MM.1S (cell line): ENCODE data around the gene WNT8B.

Experiments used
- DNase-seq: peaks from one replicate; pipeline ENCODE4 v3.0.0-alpha.2; 2015
- H2AFZ ChIP-seq: fragments of 300-600 bp; sonication (generic); 2 replicates; pipeline ENCODE4 v1.6.0; 2016; ENCODE audit warnings: antibody characterized with exemption, low read length
- H3F3A ChIP-seq: fragments of 300-600 bp; sonication (generic); 2 replicates; pipeline ENCODE4 v1.6.1; 2016; ENCODE audit warnings: mild to moderate bottlenecking, antibody characterized with exemption, low read length, moderate library complexity, mixed read lengths; ENCODE audit not compliant: insufficient read depth
- H3K27ac ChIP-seq: fragments of 300-600 bp; sonication (generic); 2 replicates; pipeline ENCODE4 v1.5.1; 2016; ENCODE audit warnings: mild to moderate bottlenecking, low read length
- H3K27me3 ChIP-seq: fragments of 300-600 bp; sonication (generic); replicated peaks from 2 replicates; pipeline ENCODE4 v1.6.0; 2016; ENCODE audit warnings: low read length; ENCODE audit not compliant: insufficient read depth
- H3K36me3 ChIP-seq: fragments of 300-600 bp; sonication (generic); replicated peaks from 2 replicates; pipeline ENCODE4 v1.6.1; 2016; ENCODE audit warnings: mild to moderate bottlenecking, low read length, mixed read lengths; ENCODE audit not compliant: insufficient read depth
- H3K4me1 ChIP-seq: fragments of 300-600 bp; sonication (generic); 2 replicates; pipeline ENCODE4 v1.6.1; 2016; ENCODE audit warnings: low read length, mixed read lengths
- H3K4me2 ChIP-seq: fragments of 300-600 bp; sonication (generic); 2 replicates; pipeline ENCODE4 v1.6.0; 2016; ENCODE audit warnings: low read depth, low read length
- H3K4me3 ChIP-seq: fragments of 300-600 bp; sonication (generic); 2 replicates; pipeline ENCODE4 v1.5.1; 2016; ENCODE audit warnings: low read length, mixed read lengths
- H3K79me2 ChIP-seq: fragments of 300-600 bp; sonication (generic); 2 replicates; pipeline ENCODE4 v1.6.1; 2016; ENCODE audit warnings: mixed run types, low read length, mixed read lengths
- H3K9ac ChIP-seq: fragments of 300-600 bp; sonication (generic); 2 replicates; pipeline ENCODE4 v1.6.1; 2016; ENCODE audit warnings: low read length, mixed read lengths
- H3K9me2 ChIP-seq: fragments of 300-600 bp; sonication (generic); replicated peaks from 2 replicates; pipeline ENCODE4 v1.6.1; 2016; ENCODE audit warnings: mild to moderate bottlenecking, low read length, mixed read lengths; ENCODE audit not compliant: insufficient read depth
- H3K9me3 ChIP-seq: fragments of 300-600 bp; sonication (generic); replicated peaks from 2 replicates; pipeline ENCODE4 v1.6.1; 2016; ENCODE audit warnings: mild to moderate bottlenecking, low read length, mixed read lengths; ENCODE audit not compliant: insufficient read depth
- H4K20me1 ChIP-seq: fragments of 300-600 bp; sonication (generic); 2 replicates; pipeline ENCODE4 v1.6.1; 2016; ENCODE audit warnings: mild to moderate bottlenecking, low read length, moderate library complexity, mixed read lengths; ENCODE audit not compliant: insufficient read depth
- CTCF ChIP-seq: fragments of 300-600 bp; sonication (generic); IDR thresholded peaks from 2 replicates; pipeline ENCODE4 v1.5.1; 2016; ENCODE audit warnings: antibody characterized with exemption, low read length, mixed read lengths
- EZH2 ChIP-seq: fragments of 300-600 bp; sonication (generic); optimal IDR thresholded peaks from 2 replicates; pipeline ENCODE3; 2017; ENCODE audit warnings: low read depth, mild to moderate bottlenecking, antibody characterized with exemption, low read length, mixed read lengths
- EZH2phosphoT487 ChIP-seq: fragments of 300-600 bp; sonication (generic); IDR thresholded peaks from 2 replicates; pipeline ENCODE4 v1.6.1; 2018; ENCODE audit warnings: antibody characterized with exemption, low read length

The WNT8B gene

GRCh38 chr10:100501423-100501822 is 38.6 kb downstream of the WNT8B start:
- H3K4me1 ChIP-seq = peaks cover 13% of the 10 kb centered on the region
- H4K20me1 ChIP-seq = no peaks in the 10 kb centered on the region
- no peak for TF ChIP-seq CTCF
- TF ChIP-seq EZH2 = no peak
- no peak for TF ChIP-seq EZH2phosphoT487
- H3K4me3 ChIP-seq = no peak overlapping the region
- no peak overlapping the region for H3K9ac ChIP-seq
- H3K27me3 ChIP-seq = no peaks in the 10 kb centered on the region
- no peak for DNase-seq
- no peak overlapping the region for H2AFZ ChIP-seq
- H3K9me2 ChIP-seq = no peaks in the 10 kb centered on the region
- no peak overlapping the region for H3K27ac ChIP-seq
- no peaks in the 10 kb centered on the region for H3K79me2 ChIP-seq
- no peak overlapping the region for H3K4me2 ChIP-seq
- no peaks in the 10 kb centered on the region for H3K36me3 ChIP-seq
- peaks cover 5% of the 10 kb centered on the region for H3F3A ChIP-seq
- H3K9me3 ChIP-seq = no peaks in the 10 kb centered on the region

DNA sequence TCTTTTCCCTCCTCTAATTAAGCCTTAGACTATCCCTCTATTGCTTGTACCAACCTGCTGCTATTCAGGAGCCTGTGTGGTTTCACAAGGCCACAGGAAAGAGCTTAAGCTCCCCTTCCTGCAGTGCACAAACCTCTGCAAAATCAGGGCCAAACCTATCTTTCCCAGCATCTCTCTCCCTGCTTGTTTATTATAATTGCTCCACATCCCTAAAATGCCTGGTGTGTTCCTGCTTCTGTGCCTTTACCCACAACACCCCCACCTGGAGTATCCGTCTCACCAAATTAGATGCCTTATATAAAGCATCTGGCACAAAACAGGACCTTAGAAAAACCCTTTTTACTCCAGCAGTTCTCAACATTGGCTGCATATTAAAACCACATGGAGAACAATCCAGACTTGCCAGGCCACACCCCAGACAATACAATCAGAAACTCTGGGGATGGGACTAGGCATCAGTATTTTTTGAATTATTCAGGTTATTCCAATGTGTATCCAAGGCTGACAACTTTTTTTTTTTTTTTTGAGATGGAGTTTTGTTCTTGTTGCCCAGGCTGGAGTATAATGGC is 40.2 kb downstream of the WNT8B start:
- H3K27ac ChIP-seq = no peak overlapping the region

GRCh38 chr10:100504096-100504495 is 41.3 kb downstream of the WNT8B start:
- Histone ChIP-seq H3K9ac (no peak overlapping the region), H3K36me3 (no peaks in the 10 kb centered on the region)
- DNase-seq = no peak

More for the DNA sequence above, 40.2 kb downstream of the WNT8B start:
- Histone ChIP-seq H3K4me1 (no peaks in the 10 kb centered on the region), H3K79me2 (no peaks in the 10 kb centered on the region), H3K9me3 (no peaks in the 10 kb centered on the region), H3K27me3 (no peaks in the 10 kb centered on the region), H4K20me1 (no peaks in the 10 kb centered on the region), H3K36me3 (no peaks in the 10 kb centered on the region), H3F3A (no peaks in the 10 kb centered on the region), H3K4me3 (no peak overlapping the region), H3K4me2 (no peak overlapping the region), H2AFZ (no peak overlapping the region), H3K9me2 (no peaks in the 10 kb centered on the region), H3K9ac (no peak overlapping the region)
- no peak for TF ChIP-seq EZH2
- no peak for TF ChIP-seq CTCF
- no peak for TF ChIP-seq EZH2phosphoT487
- no peak for DNase-seq

More at GRCh38 chr10:100504096-100504495, 41.3 kb downstream of the WNT8B start:
- no peaks in the 10 kb centered on the region for H3K9me3 ChIP-seq
- no peaks in the 10 kb centered on the region for H3K9me2 ChIP-seq
- no peak overlapping the region for H3K4me3 ChIP-seq
- H3K4me1 ChIP-seq = no peaks in the 10 kb centered on the region
- H3K79me2 ChIP-seq = no peaks in the 10 kb centered on the region
- no peak overlapping the region for H3K27ac ChIP-seq
- H3K4me2 ChIP-seq = no peak overlapping the region
- H4K20me1 ChIP-seq = no peaks in the 10 kb centered on the region
- no peak for TF ChIP-seq EZH2
- no peak for TF ChIP-seq EZH2phosphoT487
- TF ChIP-seq CTCF = no peak
- H3K27me3 ChIP-seq = no peaks in the 10 kb centered on the region
- no peak overlapping the region for H2AFZ ChIP-seq
- no peaks in the 10 kb centered on the region for H3F3A ChIP-seq
